Vagina (tissue), 2 donors: ENCODE measurements around the gene PKIG.

Experiments used
- POLR2AphosphoS5 ChIP-seq, 2 donors: sonication (generic); formaldehyde crosslinking; IDR thresholded peaks; one replicate each; pipeline ENCODE4 v1.9.0; 2017; ENCODE audit warnings: antibody characterized with exemption in 2 of 2, mild to moderate bottlenecking in 2 of 2, low read depth in 1 of 2; ENCODE audit not compliant: insufficient read depth in 1 of 2
- TF ChIP-seq, protein P1 (sequence below), 3 experiments: fragments of 450-650 bp in 2 of 3; fragments of 200-600 bp in 1 of 3; sonication (generic) in 1 of 3; IDR thresholded peaks; one replicate each; pipeline ENCODE4 v1.5.1; 2017 to 2019; ENCODE audit warnings: antibody characterized with exemption in 3 of 3, mild to moderate bottlenecking in 2 of 3, moderate library complexity in 2 of 3

DNA sequence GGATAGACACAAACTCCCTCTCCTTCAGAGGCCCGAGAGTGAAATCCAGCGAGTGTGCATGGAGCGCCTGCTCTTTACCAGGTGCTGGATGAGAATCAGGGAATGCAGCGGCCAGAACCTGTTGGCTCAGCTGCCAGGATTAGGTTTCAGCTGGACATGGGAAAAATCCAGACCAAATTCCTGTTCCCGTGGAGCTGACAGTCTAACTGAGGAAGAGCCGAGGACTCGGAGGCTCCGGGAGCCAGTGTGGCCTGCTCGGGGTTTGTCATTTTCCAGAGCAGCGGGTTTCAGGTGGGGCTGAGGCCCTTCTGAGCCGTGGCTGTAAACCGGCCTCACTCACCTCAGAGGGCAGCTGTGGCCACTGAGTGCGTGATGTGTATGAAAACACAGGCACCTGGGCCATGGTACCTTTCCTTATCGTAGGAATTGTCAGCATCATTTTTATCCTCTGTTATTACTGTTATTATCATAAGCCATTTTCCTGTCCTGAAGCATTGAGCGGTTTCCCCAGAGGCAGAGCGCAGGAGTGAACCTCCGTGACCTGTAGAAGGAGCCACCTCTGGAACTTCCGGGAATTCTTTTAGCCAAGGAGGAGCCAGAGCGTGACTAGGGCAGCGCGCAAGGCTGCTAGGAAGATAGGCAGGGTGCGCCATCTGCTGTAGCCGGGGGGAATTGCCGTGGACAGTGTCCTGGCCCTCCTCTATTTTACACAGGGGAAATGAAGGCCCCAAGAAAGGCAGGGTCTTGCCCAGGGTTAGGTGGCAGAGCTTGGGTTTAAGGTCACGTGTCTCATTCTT, 27.3 kb downstream of the PKIG start:
- TF ChIP-seq, protein P1, sequence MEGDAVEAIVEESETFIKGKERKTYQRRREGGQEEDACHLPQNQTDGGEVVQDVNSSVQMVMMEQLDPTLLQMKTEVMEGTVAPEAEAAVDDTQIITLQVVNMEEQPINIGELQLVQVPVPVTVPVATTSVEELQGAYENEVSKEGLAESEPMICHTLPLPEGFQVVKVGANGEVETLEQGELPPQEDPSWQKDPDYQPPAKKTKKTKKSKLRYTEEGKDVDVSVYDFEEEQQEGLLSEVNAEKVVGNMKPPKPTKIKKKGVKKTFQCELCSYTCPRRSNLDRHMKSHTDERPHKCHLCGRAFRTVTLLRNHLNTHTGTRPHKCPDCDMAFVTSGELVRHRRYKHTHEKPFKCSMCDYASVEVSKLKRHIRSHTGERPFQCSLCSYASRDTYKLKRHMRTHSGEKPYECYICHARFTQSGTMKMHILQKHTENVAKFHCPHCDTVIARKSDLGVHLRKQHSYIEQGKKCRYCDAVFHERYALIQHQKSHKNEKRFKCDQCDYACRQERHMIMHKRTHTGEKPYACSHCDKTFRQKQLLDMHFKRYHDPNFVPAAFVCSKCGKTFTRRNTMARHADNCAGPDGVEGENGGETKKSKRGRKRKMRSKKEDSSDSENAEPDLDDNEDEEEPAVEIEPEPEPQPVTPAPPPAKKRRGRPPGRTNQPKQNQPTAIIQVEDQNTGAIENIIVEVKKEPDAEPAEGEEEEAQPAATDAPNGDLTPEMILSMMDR (IDR thresholded peaks at IDR 0.05) = peak; percentile 97 to 99 (median 98)
- peak; percentile 71 to 84 for TF ChIP-seq POLR2AphosphoS5 (IDR thresholded peaks at IDR 0.05; ENCODE audit: insufficient read depth in 1 of 2, low read depth in 1 of 2)
